Hematopoietic multipotent progenitor cell treated with erythropoietin and hydrocortisone succinate and interleukin-3 and kit ligand, for 15 days (in vitro differentiated cells): ENCODE measurements around the gene BRICD5.
A peak's percentile ranks its signal among the peaks of the same experiment; 100 is the strongest.
"Not testable (repeated sequence)": the region's sequence is repeated elsewhere in the genome, so short reads cannot be mapped to it uniquely, and the experiment has no call there.

ENCODE experiments used
- DNase-seq: peaks from one replicate; pipeline ENCODE4 v3.0.0-alpha.2; 2015; ENCODE audit warnings: low spot score

Gene BRICD5

DNA sequence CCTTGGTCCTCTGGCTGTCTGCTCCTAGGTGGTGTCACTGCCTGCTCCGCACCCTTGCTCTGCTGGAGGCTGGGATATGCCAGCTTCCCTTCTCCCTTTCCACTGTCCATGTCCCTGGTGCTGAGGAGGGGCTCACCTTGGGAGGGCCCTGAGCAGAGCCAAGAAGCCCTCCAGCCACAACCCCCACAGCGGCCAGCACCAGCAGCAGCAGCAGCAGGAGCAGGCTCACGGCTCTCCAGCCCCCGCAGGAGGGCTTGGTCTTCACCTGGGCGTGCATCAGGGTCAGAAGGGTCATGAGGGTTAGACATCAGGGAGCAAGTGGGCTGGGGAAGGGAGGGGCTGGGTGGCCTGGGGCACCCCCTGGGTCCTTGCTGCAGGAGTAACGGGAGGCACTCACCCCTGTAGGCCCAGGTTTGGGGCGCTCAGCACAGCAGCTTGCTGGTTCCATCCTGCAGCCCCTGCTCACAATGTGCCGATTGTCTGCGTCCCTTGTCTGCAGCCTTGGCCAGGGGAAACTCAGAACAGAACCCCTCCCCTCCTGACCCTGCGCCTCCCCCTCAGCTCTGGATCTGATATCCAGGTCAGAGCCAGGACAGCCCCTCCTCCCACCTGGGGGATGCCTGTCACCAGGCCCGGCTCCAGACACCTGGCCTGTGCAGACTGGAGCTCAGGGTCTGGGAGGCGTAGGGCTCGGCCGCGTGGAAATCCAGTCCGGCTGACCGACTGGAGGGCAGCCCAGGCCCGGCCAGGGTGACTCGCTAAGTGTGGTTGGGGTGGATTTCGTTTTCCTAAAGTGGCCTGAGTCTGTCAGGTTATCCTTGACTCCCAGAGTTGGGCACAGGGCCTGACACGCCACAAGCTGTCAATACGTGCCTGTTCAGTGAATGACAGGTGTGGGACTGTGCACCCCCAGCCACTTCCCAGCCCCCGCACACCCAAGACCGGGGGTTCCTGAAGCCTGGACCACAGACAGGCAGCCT is at the start of gene BRICD5:
Gene BRICD5 (minus strand): TSS at position 478 of the 980 bp plus-strand sequence. CDS start 30 bp downstream, at position 448.
- DNase-seq: no peak

GRCh38 chr16:2260250-2260649 is 49.6 kb upstream of the BRICD5 start:
- no peak for DNase-seq

DNA sequence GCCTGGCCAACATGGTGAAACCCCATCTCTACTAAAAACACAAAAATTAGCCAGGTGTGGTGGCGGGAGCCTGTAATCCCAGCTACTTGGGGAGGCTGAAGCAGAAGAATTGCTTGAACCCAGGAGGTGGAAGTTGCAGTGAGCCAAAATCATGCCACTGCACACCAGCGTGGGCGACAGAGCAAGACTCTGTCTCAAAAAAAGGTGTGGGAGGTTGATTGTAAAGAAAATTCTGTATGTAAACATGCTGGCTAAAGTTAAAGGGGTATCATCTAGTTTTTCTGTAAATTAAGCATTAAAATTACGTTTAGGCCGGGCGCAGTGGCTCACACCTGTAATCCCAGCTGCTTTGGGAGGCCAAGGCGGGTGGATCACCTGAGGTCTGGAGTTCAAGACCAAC is 47.9 kb upstream of the BRICD5 start:
- DNase-seq: not testable (repeated sequence)

DNA sequence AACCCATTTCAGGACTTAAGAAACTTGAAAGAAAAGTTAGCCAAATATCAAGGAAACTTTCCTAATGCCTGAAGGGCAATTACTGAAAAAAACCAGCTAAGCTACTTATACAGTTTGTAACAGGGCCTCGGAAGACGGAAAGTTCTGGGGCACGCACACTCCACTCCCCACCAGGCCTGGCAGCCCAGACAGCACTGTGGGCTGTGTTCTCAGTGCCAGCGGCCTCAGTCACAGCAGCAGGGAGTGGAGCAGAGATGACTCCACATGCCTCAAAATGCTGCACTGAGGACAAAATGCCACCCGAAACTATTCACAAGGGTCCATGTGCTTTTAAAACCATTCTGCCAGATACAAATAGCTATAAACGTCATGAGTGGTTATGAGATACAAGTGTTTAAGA is 47.1 kb upstream of the BRICD5 start:
- DNase-seq: no peak

GRCh38 chr16:2256531-2257140 is 46.0 kb upstream of the BRICD5 start:
- DNase-seq: no peak

GRCh38 chr16:2253293-2253692 is 42.6 kb upstream of the BRICD5 start:
- DNase-seq: no peak

- no peak for DNase-seq
These were observed 42.1 kb upstream of the BRICD5 start for GRCh38 chr16:2252806-2253148.

GRCh38 chr16:2251296-2252111 is 40.8 kb upstream of the BRICD5 start, which contains the start of gene ECI1:
Gene ECI1, minus strand, starts transcription at chr16:2251587. Its CDS starts 21 bp downstream, at chr16:2251566.
- peak; percentile 92 for DNase-seq

GRCh38 chr16:2250652-2251295 is 40.1 kb upstream of the BRICD5 start:
- DNase-seq: peak; percentile 39

GRCh38 chr16:2246301-2246885 is 35.7 kb upstream of the BRICD5 start:
- no peak for DNase-seq

DNA sequence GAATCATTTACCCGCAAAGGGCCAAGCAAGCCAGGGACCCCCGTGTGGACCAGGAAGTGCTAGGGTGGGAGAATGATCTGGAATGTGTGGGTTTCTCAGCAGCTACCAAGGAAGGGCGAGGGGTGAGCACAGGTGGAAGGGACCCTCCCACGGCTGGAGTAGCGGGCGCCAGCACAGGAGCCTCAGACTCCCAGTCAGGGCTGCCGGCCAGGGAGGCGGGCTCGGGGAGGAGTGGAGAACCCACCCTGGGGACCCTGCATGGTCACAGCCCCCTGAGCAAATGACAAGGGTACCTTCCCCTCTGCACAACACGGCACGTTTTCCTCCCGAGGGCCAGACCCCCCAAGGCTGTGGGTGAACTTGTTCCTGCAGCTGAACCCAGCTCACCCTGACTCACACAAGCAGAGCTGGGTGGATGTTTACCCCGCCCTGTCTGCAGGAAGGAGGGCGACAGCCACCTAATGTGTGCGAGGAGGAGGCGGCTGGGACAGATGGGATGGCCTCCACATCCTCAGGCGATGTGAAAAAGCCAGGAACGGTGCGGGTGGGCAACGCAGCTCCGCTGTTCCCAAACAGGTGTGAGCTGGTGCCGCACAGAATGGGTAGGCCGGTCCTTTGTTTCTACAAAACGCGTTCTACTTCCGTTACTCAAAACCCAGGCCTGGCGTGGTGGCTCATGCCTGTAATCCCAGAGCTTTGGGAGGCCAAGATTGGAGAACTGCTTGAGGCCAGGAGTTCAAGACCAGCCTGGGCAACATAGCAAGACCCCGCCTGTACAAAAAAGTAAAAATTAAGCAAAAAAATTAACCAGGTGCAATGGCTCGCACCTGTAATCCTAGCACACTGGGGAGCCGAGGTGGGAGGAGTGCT is 34.5 kb upstream of the BRICD5 start:
- DNase-seq: no peak

DNA sequence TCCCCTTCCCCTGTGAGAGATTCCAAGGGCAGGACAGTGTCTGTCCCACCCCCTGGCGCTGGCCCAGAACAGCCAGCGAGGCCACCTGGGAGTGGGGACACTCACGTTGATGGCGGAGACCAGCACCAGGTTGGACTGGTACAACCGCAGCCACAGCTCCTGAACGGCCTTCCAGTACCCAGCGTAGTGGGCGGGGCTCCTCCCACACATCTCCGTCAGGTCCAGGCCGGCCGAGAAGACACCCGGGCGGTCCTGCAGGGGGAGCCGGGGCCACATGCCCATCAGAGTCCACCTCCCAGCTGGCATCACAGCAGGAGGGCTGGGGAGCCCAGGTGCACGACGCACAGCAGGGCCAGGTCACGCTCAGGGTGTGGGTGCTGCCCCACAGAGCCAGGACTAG is 33.6 kb upstream of the BRICD5 start:
- DNase-seq: no peak

DNA sequence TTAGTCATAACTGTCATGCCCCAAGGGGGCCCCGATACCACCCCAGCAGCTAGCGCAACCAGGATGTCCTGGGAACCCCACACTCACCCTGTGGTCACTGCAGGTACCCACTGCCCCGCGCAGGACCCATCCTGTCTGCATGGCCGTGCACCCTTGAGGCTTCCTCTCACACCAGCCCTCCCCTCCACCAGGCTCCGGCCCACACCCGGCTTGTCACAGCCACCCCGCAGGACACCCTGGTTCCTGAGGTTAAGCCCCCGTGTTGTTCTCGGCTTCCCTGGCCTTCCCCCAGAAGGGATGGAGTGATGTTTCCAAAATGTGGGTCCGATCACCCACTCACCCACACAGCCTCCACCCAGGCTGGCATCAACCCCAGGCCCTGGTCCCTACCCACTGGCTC is 33.1 kb upstream of the BRICD5 start:
- no peak for DNase-seq

GRCh38 chr16:2243031-2243528 is 32.4 kb upstream of the BRICD5 start:
- peak; percentile 38 for DNase-seq

DNA sequence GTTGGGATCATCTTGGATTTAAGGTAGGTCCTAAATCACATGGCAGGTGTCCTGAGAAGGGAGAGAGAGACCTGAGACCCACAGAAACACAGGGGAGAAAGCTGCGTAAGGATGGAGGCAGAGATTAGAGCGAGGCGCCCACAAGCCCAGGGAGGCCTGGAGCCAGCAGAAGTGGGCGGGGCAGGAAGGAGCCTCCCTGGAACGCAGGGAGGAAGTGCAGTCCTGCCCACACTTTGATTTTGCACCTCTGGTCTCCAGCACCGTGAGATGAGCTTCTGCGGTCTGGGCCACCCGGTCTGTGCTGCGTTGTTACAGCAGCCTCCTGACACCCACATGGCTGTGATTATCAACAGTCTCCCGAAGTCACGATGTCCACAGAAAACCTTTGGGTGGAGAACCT is 31.9 kb upstream of the BRICD5 start:
- no peak for DNase-seq

DNA sequence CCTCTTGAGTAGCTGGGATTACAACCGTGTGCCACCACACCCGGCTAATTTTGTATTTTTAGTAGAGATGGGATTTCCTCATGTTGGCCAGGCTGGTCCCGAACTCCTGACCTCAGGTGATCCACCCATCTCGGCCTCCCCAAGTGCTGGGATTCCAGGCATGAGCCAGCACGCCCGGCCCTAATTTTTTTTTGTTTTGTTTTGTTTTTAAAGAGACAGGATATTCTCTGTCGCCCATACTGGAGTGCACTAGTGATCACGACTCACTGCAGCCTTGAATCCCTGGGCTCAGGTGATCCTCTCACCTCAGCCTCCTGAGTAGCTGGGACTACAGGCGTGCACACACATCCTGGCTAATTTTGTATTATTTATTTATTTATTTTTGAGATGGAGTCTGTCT is 29.7 kb upstream of the BRICD5 start:
- not testable (repeated sequence) for DNase-seq

DNA sequence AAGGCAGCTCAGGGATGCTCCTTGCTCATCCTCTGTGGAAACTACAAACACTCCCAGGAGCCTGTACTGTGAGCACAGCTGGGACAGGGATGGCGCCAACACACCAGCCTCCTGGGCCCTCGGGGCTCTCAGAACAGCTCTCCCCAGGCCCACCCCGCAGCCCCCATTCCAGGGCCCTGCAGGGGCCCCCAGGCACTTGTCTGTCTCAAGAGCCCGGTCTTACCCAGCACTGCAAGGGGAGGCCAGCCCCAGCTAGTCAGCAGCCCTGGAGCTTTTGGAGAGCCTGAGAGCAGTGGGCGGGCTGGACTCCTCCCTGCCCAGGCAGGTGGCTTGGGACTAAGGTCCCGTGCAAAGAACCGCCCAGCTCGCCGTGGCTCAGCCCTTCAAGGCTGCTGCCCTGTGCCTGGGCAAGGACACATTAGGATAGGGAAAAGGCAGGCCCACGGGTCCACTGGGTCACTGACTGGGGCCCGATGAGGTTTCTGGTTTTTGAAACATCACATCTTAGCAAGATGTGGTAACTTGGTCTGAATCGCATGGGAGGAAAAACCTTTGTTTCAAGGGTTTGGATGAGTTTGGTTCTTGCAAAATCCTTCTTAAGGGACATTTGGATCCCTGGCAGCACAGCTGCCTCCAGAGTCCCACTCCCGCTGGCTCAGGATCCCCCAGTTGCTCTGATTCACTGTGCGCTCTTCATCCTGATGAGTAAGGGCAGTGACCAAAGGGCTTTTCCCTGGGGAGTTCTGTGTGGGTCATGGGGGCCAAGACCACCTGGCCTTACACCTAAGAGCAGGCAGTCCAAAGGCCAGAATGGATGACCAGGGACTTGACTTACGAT is 28.4 kb upstream of the BRICD5 start:
- DNase-seq: no peak

- no peak for DNase-seq
These were observed 27.6 kb upstream of the BRICD5 start for GRCh38 chr16:2238150-2238837.
